ENCODE results near the gene KIF20B. TPM values are rescaled to one million over a fixed set of nuclear protein-coding genes. Genes with fewer than 3 reads are reported as not detected.

KIF20B gene, protein sequence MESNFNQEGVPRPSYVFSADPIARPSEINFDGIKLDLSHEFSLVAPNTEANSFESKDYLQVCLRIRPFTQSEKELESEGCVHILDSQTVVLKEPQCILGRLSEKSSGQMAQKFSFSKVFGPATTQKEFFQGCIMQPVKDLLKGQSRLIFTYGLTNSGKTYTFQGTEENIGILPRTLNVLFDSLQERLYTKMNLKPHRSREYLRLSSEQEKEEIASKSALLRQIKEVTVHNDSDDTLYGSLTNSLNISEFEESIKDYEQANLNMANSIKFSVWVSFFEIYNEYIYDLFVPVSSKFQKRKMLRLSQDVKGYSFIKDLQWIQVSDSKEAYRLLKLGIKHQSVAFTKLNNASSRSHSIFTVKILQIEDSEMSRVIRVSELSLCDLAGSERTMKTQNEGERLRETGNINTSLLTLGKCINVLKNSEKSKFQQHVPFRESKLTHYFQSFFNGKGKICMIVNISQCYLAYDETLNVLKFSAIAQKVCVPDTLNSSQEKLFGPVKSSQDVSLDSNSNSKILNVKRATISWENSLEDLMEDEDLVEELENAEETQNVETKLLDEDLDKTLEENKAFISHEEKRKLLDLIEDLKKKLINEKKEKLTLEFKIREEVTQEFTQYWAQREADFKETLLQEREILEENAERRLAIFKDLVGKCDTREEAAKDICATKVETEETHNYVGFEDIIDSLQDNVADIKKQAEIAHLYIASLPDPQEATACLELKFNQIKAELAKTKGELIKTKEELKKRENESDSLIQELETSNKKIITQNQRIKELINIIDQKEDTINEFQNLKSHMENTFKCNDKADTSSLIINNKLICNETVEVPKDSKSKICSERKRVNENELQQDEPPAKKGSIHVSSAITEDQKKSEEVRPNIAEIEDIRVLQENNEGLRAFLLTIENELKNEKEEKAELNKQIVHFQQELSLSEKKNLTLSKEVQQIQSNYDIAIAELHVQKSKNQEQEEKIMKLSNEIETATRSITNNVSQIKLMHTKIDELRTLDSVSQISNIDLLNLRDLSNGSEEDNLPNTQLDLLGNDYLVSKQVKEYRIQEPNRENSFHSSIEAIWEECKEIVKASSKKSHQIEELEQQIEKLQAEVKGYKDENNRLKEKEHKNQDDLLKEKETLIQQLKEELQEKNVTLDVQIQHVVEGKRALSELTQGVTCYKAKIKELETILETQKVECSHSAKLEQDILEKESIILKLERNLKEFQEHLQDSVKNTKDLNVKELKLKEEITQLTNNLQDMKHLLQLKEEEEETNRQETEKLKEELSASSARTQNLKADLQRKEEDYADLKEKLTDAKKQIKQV (N-terminal part only)
- total RNA-seq (ENCODE audit: low replicate concordance) = 6.1 and 25.8 TPM in 2 replicates

DNA sequence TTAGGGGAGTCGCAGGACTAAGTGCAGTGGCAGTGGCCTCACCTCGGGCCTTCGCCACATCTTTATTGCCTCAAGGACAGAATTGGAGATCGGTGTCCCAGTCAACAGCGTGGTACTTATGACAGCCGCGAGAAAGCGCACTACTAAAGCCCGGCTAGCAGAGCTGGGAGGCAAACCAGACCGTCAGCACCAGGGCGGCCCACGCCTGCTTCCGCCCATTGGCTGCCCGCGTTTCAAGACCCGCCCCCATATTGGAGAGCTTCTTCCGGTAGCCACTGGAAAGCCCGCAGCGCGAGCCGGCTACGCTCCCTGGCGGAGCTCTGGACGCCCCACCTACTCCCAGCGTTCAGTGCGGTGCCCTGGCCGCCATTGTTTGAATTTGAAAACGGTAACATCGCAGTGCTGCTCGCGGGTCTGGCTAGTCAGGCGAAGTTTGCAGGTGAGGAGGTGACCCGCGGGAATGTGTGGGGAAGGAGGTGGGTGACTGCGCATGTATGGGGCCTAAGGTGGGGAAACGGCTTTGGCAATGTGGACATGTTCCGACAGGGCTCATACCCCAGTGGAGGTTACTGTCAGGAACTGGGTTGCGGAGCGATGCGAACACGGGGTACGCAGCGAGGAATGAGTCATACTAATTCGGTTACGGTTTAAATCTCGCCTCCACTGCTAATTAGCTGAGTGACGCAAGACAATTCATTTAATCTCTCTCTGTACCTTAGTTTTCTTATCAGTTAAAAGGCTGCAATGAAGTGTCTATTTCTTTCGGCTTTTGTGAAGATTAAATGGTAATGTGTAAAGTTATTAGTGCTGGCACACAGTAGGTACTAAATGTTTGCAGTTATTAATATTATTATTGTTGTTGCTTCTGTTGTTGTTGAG lies at the start of gene KIF20B:
TSS of gene KIF20B (plus strand) at position 349 of the 879 bp plus-strand sequence. CDS start 3,705 bp downstream, outside the sequence.
- TF ChIP-seq, protein P1, sequence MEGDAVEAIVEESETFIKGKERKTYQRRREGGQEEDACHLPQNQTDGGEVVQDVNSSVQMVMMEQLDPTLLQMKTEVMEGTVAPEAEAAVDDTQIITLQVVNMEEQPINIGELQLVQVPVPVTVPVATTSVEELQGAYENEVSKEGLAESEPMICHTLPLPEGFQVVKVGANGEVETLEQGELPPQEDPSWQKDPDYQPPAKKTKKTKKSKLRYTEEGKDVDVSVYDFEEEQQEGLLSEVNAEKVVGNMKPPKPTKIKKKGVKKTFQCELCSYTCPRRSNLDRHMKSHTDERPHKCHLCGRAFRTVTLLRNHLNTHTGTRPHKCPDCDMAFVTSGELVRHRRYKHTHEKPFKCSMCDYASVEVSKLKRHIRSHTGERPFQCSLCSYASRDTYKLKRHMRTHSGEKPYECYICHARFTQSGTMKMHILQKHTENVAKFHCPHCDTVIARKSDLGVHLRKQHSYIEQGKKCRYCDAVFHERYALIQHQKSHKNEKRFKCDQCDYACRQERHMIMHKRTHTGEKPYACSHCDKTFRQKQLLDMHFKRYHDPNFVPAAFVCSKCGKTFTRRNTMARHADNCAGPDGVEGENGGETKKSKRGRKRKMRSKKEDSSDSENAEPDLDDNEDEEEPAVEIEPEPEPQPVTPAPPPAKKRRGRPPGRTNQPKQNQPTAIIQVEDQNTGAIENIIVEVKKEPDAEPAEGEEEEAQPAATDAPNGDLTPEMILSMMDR (IDR thresholded peaks at IDR 0.05; ENCODE audit: insufficient read depth, low read length) = peak; percentile 27
- H3K4me3 ChIP-seq (ENCODE audit: low read depth, low read length) = peak within 1 kb of the TSS; percentile 98
- DNase-seq (ENCODE audit: low read depth) = peak; percentile 95

DNA sequence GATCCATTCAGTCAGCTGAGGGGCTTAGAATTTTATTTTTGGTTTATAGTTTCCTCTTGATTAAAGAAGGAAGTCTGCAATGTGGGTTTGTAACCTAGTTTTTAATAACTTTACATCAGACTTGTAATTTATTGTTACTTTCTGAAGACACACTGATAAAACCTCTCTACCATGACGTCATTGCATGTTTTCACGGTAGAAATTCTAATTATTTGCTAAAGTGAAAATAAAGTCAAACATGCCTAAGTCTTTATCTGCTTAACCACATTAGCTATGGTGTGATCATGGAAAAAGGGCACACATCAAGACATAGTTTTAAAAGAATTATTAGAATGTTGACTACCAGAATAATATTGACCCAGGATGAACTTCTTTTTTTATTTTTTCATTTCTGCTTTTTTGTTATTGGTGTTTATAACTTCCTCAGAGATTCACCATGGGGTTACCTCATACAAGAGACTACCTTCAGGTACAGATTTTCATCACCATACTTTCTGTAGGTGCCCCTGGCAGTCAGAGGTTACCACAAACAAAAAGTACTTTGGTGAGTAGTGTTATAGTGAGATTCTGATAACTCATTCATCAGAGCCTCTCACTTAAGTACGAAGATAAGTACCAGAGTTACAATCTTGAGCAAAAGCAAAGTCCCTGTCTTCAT lies 49.3 kb upstream of the KIF20B start:
- no peak for DNase-seq (ENCODE audit: low read depth)
- no peak overlapping the region for H3K4me3 ChIP-seq (ENCODE audit: low read depth, low read length)
- TF ChIP-seq, protein P1 (IDR thresholded peaks at IDR 0.05; ENCODE audit: insufficient read depth, low read length) = no peak

- TF ChIP-seq, protein P1 (IDR thresholded peaks at IDR 0.05; ENCODE audit: insufficient read depth, low read length) = no peak
- DNase-seq (ENCODE audit: low read depth) = no peak
- H3K4me3 ChIP-seq (ENCODE audit: low read depth, low read length) = no peak overlapping the region
Measured at GRCh38 chr10:89652806-89653370, 48.5 kb upstream of the KIF20B start.

DNA sequence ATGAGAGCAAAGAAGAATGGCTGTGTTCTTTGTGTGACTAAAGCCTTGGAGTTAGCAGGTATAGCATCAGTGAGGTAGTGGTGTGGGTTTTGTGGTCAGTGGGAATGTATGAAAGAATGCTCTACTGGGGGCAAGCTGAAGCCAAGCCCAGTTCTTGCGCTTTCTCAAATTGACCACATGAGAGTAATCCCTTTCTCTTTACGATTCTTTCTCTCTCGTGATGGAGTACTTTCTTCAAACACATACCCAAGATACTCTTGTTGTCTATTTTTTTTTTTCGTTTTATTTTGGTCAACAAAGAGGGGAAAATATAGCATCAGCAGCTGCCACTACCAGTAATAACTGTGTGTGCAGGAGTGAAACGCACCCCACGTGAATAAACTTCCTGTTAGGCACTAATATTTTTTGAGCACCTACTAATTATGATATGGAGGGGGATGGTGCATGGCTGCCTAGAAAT lies 48.0 kb upstream of the KIF20B start:
- TF ChIP-seq, protein P1 (IDR thresholded peaks at IDR 0.05; ENCODE audit: insufficient read depth, low read length) = no peak
- no peak overlapping the region for H3K4me3 ChIP-seq (ENCODE audit: low read depth, low read length)
- peak; percentile 30 for DNase-seq (ENCODE audit: low read depth)

DNA sequence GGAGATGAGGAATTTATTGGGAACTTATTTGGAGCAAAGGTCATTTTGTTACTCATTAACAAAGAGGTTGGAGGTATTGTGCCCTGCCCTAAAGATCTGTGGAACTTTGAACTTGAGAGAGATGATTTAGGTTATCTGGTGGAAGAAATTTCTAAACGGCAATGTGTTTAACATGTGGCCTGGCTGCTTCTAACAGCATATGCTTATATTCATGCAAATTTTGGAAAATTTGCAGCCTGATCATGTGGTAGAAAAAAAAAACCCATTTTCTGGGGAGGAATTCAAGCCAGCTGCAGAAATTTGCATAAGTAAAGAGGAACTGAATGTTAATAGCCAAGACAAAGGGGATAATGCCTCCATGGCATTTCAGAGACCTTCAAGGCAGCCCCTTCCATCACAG lies 45.7 kb upstream of the KIF20B start:
- no peak overlapping the region for H3K4me3 ChIP-seq (ENCODE audit: low read depth, low read length)
- TF ChIP-seq, protein P1 (IDR thresholded peaks at IDR 0.05; ENCODE audit: insufficient read depth, low read length) = no peak

More for the DNA sequence above, 45.7 kb upstream of the KIF20B start:
- no peak for DNase-seq (ENCODE audit: low read depth)
